Activated CD4-positive, alpha-beta T cell treated with anti-CD3 and anti-CD28 coated beads for 1 hour (primary cell): Measurements from ENCODE around the gene ADAM29.
"Not testable (repeated sequence)": the region's sequence is repeated elsewhere in the genome, so short reads cannot be mapped to it uniquely, and the experiment has no call there.

Experiments used
- DNase-seq: peaks from one replicate; pipeline ENCODE4 v3.0.0-alpha.2; 2020

Gene ADAM29

DNA sequence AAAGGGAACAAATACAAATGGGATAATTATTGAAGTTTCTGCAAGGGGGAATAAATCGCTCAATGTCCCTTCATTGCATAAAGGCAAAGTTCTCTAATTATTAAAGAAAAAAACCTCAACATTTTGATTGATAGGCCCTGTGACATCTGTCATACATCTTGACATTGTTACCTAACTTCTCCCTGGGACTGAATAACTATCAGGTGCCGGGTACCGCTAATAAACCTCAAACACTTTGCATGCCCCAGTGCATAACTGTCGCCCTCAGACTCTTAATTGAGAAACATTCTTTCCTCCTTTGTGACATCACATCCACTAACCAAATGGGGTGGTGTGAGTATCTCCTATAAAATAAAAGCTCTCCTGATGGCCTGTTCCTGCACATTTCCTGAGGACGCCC is at the start of gene ADAM29:
Gene ADAM29, plus strand, starts transcription at position 301 of the 400 bp plus-strand sequence. CDS start 57,168 bp downstream, outside the sequence.
- no peak for DNase-seq

- no peak for DNase-seq
These were observed 48.8 kb upstream of the ADAM29 start for GRCh38 chr4:174869339-174869738.

DNA sequence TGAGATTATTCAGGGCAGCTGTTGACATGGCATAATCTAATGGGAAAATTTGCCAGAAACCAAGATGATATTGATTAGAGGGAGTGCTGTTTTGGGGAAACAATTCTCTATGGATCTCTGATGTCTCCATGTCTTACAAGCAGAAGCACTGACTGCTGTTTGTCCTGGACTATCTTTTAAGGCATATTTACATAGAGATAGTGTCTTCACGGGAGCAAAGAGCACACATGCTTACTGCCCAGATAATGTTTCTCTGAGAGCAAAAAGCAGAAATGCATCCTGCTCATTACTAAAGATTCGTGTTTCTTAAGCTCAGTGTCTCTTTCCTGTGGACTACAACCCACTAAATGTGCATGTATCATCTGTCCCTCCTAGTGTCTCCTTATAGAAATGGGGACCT is 47.8 kb upstream of the ADAM29 start:
- no peak for DNase-seq

- no peak for DNase-seq
These were observed 46.8 kb upstream of the ADAM29 start for GRCh38 chr4:174871407-174871806.

- DNase-seq = not testable (repeated sequence)
These were observed 45.0 kb upstream of the ADAM29 start for GRCh38 chr4:174873146-174873545.

GRCh38 chr4:174873931-174874330 is 44.2 kb upstream of the ADAM29 start:
- no peak for DNase-seq

- no peak for DNase-seq
These were observed 43.3 kb upstream of the ADAM29 start for GRCh38 chr4:174874898-174875297.

DNA sequence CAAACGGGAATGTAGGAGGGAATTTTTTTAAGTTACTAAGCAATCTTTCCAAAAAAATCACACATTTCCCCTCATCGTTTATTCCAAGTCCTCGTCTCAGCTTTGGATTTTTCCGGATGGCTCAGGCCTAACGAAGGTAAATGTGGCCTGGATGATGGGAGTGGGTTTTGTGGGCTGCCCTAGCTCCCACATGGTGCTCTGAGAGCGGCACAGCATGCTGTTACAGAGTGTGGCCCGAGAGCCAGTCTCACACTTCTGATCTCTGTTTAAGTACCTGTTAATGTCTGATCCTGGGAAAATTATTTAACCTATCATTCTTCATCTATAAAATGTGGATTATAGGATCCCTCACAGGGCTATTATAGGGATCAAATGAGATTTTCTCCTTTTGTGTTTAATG is 38.2 kb upstream of the ADAM29 start:
- no peak for DNase-seq

- no peak for DNase-seq
These were observed 35.7 kb upstream of the ADAM29 start for GRCh38 chr4:174882317-174882992.

GRCh38 chr4:174907508-174907907 is 10.7 kb upstream of the ADAM29 start:
- DNase-seq = no peak

- DNase-seq = no peak
These were observed 7.9 kb upstream of the ADAM29 start for GRCh38 chr4:174910271-174910670.

DNA sequence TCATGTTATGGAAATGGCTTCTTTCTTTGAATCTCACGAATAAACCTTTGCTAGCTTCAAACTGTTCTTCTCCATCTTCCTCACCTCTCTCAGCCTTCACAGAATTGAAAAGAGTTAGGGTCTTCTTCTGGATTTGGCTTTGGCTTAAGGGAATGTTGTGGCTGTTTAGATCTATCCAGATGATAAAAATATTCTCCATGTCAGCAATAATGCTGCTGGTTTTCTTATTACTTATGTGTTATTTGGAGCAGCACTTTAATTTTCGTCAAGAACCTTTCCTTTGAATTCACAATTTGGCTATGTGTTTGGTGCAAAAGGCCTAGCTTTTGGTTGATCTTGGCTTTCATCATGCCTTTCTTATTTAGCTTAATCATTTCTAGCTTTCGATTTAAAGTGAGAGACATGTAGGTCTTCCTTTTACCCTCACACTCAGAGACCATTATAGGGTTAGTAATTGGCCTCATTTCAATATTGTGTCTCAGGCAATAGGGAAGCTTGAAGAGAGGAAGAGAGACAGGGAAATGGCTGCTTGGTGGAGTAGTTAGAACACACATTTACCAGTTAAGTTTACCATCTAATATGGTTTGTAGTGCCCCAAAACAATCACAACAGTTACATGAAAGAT is 5.1 kb upstream of the ADAM29 start:
- DNase-seq = no peak

GRCh38 chr4:174919886-174920423 is 1.8 kb downstream of the ADAM29 start:
- DNase-seq = no peak

GRCh38 chr4:174926958-174927357 is 8.8 kb downstream of the ADAM29 start:
- DNase-seq = no peak

GRCh38 chr4:174928174-174928573 is 10.0 kb downstream of the ADAM29 start:
- DNase-seq = no peak

DNA sequence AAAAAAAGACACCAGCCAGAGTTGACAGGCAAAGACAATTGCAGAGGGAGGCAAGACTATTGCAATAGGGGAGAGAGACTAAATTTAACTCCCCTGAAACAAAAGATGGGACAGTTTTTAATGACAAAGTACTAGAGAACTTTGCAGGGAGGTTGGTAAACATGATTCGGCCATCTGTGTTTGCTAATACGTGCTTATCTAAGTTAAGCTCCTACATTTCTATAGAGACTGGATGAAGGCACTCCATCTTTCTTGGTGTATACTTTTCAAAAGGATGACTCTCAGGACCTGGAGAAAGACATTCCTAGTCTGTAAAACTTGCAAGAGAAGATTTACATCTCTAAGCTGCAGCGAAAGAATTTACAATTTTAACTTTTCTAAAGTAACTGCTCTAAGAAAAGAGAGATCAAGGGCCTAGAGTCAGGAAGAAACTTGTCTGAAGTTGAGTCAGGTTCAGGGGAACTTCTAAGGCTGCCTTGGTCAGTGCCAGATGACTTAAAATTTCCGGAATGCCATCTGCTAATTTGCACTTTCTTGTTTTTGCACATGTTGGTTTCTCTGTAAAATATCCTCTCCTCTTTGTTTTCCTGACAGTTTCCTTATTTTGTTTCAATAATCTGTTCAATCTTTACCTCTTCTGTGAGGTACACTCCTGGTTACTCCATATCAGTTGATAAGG is 10.6 kb downstream of the ADAM29 start:
- DNase-seq = no peak

DNA sequence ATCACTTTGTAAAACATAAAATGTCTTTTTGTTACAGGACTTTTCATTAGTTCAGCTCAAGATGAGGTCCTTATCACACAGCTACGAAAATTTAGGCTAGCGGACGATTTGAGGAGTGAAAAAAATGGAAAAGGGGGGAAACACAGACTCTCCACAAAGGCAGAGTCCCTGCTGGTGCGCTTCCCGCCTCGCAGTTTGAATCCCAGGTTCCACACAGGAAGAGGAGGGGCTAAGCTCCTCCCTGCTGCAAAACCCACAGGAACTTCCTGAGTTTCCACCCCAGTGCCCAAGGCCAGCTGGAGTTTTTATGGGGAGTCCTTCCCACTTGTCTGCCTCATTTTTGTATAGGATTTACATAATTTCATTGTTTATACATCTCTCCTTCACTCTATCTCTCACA is 11.2 kb downstream of the ADAM29 start:
- no peak for DNase-seq

- DNase-seq = no peak
These were observed 12.7 kb downstream of the ADAM29 start for GRCh38 chr4:174930895-174931294.

GRCh38 chr4:174933083-174933482 is 14.9 kb downstream of the ADAM29 start:
- no peak for DNase-seq

DNA sequence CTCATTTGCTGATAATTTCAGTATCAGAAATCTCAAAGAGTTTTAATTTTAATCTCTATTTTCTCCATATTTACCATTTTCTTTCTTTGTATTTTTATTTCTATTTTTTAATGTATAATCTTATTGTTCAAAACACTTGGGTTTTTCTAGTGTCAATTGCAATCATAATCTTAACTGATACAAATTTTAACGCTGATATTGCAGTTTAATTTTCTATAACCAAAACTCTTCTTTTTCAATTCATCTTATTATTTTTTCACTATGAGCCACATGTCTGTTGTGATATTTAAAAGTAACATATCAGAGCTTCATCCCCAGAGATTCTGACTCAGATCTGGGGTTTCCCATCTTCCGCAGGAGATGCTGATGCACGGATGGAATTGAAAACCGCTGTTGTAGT is 16.2 kb downstream of the ADAM29 start:
- no peak for DNase-seq

- DNase-seq = no peak
These were observed 17.4 kb downstream of the ADAM29 start for GRCh38 chr4:174935607-174936006.

DNA sequence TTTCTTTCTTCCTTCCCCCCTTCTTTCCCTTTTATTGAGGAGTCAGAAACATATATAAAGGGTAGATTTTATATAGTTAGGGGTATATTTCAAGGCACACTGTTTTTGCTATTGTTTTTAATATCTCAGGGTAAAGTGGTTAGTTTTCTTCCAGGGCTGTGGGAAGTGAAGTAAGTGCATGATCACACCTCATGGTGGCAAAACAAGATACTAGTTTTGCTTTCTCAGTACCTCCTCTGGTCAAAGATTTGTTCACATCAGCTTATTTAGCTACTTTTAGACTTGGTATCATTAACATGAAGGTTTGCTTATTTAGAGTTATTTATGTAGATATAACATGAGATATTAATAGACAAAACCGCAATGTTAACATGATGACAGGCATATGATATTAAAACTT is 21.8 kb downstream of the ADAM29 start:
- DNase-seq = no peak

- DNase-seq = no peak
These were observed 28.1 kb downstream of the ADAM29 start for GRCh38 chr4:174946246-174946645.

- no peak for DNase-seq
These were observed 30.7 kb downstream of the ADAM29 start for GRCh38 chr4:174948826-174949225.
